ENCODE results near the gene ISM2. TPM values are rescaled to one million over a fixed set of nuclear protein-coding genes. Genes with fewer than 3 reads are reported as not detected.

ISM2 gene
- total and polyA plus RNA-seq, 2 experiments from 2014 or later, result 0.69 to 1.3 TPM

DNA sequence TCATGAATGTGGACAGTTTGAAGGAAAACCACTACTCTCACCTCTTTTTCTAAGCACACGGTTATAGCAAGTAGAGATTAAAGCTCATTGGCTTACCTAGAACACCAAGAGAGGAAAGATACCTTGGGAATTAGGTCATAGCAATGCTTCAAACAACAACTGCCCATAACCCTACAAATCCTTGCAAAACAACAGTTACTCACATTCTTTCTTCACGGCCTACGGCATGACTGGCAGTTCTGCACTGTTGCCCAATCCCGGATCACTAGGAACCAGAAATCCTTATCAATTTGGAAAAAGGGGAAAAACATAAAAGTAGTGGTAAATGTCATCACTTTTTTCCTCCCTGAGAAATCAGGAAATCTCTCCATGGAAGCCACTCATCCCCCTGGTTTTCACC lies 9.6 kb upstream of the ISM2 start:
- no peaks in the 10 kb centered on the region for H3K27me3 ChIP-seq (ENCODE audit: insufficient read depth)
- H3K79me2 ChIP-seq (replicated peaks; ENCODE audit: insufficient read depth), result no peaks in the 10 kb centered on the region
- Mint-ChIP-seq H3K36me3 (ENCODE audit: low read depth) (peaks cover 18% of the 10 kb centered on the region; the same call in 2 of the 3 replicates), H3K4me3 (no peak overlapping the region), H3K27ac (no peak overlapping the region), H3K4me1 (no peaks in the 10 kb centered on the region), H3K27me3 (ENCODE audit: insufficient read depth, low read depth, poor library complexity) (no peaks in the 10 kb centered on the region), H3K9me3 (peaks cover 7% of the 10 kb centered on the region; the same call in 2 of the 3 replicates)
- no peak overlapping the region for H3K4me2 ChIP-seq
- no peaks in the 10 kb centered on the region for H3F3A ChIP-seq (replicated peaks; ENCODE audit: low read depth)
- H3K9me2 ChIP-seq (ENCODE audit: insufficient read depth), result no peaks in the 10 kb centered on the region
- no peak for DNase-seq (ENCODE audit: low spot score)
- no peak overlapping the region for H3K27ac ChIP-seq (ENCODE audit: low read depth)
- no peak overlapping the region for H3K4me3 ChIP-seq
- peaks cover 11% of the 10 kb centered on the region; the same call in 1 of the 2 replicates for H3K36me3 ChIP-seq (ENCODE audit: insufficient read depth)
- H3K4me1 ChIP-seq (ENCODE audit: insufficient read depth), result no peaks in the 10 kb centered on the region
- no peak for ATAC-seq
- TF ChIP-seq ZNF331 (CRISPR knock-in tag; IDR thresholded peaks at IDR 0.05; ENCODE audit: low read depth), result no peak
- no peak for TF ChIP-seq ZNF114 (CRISPR knock-in tag; IDR thresholded peaks at IDR 0.05)
- no peak for TF ChIP-seq NANOG (IDR thresholded peaks at IDR 0.05; ENCODE audit: borderline replicate concordance)
- TF ChIP-seq CREB1 (CRISPR knock-in tag; IDR thresholded peaks at IDR 0.05; ENCODE audit: low read depth), result no peak
- TF ChIP-seq EZH2 (IDR thresholded peaks at IDR 0.05; ENCODE audit: low read depth, unreplicated experiment), result no peak
- TF ChIP-seq, protein P1, sequence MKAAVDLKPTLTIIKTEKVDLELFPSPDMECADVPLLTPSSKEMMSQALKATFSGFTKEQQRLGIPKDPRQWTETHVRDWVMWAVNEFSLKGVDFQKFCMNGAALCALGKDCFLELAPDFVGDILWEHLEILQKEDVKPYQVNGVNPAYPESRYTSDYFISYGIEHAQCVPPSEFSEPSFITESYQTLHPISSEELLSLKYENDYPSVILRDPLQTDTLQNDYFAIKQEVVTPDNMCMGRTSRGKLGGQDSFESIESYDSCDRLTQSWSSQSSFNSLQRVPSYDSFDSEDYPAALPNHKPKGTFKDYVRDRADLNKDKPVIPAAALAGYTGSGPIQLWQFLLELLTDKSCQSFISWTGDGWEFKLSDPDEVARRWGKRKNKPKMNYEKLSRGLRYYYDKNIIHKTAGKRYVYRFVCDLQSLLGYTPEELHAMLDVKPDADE (IDR thresholded peaks at IDR 0.05), result no peak
- TF ChIP-seq, protein P2, sequence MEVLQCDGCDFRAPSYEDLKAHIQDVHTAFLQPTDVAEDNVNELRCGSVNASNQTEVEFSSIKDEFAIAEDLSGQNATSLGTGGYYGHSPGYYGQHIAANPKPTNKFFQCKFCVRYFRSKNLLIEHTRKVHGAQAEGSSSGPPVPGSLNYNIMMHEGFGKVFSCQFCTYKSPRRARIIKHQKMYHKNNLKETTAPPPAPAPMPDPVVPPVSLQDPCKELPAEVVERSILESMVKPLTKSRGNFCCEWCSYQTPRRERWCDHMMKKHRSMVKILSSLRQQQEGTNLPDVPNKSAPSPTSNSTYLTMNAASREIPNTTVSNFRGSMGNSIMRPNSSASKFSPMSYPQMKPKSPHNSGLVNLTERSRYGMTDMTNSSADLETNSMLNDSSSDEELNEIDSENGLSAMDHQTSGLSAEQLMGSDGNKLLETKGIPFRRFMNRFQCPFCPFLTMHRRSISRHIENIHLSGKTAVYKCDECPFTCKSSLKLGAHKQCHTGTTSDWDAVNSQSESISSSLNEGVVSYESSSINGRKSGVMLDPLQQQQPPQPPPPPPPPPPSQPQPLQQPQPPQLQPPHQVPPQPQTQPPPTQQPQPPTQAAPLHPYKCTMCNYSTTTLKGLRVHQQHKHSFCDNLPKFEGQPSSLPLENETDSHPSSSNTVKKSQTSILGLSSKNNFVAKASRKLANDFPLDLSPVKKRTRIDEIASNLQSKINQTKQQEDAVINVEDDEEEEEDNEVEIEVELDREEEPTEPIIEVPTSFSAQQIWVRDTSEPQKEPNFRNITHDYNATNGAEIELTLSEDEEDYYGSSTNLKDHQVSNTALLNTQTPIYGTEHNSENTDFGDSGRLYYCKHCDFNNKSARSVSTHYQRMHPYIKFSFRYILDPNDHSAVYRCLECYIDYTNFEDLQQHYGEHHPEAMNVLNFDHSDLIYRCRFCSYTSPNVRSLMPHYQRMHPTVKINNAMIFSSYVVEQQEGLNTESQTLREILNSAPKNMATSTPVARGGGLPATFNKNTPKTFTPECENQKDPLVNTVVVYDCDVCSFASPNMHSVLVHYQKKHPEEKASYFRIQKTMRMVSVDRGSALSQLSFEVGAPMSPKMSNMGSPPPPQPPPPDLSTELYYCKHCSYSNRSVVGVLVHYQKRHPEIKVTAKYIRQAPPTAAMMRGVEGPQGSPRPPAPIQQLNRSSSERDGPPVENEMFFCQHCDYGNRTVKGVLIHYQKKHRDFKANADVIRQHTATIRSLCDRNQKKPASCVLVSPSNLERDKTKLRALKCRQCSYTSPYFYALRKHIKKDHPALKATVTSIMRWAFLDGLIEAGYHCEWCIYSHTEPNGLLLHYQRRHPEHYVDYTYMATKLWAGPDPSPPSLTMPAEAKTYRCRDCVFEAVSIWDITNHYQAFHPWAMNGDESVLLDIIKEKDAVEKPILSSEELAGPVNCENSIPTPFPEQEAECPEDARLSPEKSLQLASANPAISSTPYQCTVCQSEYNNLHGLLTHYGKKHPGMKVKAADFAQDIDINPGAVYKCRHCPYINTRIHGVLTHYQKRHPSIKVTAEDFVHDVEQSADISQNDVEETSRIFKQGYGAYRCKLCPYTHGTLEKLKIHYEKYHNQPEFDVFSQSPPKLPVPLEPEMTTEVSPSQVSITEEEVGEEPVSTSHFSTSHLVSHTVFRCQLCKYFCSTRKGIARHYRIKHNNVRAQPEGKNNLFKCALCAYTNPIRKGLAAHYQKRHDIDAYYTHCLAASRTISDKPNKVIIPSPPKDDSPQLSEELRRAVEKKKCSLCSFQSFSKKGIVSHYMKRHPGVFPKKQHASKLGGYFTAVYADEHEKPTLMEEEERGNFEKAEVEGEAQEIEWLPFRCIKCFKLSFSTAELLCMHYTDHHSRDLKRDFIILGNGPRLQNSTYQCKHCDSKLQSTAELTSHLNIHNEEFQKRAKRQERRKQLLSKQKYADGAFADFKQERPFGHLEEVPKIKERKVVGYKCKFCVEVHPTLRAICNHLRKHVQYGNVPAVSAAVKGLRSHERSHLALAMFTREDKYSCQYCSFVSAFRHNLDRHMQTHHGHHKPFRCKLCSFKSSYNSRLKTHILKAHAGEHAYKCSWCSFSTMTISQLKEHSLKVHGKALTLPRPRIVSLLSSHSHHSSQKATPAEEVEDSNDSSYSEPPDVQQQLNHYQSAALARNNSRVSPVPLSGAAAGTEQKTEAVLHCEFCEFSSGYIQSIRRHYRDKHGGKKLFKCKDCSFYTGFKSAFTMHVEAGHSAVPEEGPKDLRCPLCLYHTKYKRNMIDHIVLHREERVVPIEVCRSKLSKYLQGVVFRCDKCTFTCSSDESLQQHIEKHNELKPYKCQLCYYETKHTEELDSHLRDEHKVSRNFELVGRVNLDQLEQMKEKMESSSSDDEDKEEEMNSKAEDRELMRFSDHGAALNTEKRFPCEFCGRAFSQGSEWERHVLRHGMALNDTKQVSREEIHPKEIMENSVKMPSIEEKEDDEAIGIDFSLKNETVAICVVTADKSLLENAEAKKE (CRISPR knock-in tag; IDR thresholded peaks at IDR 0.05), result no peak
- no peak for TF ChIP-seq EZH2phosphoT487 (IDR thresholded peaks at IDR 0.05; ENCODE audit: unreplicated experiment)
- TF ChIP-seq, protein P3, sequence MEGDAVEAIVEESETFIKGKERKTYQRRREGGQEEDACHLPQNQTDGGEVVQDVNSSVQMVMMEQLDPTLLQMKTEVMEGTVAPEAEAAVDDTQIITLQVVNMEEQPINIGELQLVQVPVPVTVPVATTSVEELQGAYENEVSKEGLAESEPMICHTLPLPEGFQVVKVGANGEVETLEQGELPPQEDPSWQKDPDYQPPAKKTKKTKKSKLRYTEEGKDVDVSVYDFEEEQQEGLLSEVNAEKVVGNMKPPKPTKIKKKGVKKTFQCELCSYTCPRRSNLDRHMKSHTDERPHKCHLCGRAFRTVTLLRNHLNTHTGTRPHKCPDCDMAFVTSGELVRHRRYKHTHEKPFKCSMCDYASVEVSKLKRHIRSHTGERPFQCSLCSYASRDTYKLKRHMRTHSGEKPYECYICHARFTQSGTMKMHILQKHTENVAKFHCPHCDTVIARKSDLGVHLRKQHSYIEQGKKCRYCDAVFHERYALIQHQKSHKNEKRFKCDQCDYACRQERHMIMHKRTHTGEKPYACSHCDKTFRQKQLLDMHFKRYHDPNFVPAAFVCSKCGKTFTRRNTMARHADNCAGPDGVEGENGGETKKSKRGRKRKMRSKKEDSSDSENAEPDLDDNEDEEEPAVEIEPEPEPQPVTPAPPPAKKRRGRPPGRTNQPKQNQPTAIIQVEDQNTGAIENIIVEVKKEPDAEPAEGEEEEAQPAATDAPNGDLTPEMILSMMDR (conservative IDR thresholded peaks at IDR 0.05; ENCODE audit: low read depth in 2 of 2), result no peak
- no peak for TF ChIP-seq JUNB (IDR thresholded peaks at IDR 0.05; ENCODE audit: unreplicated experiment)
- no peak for TF ChIP-seq POLR2AphosphoS5 (IDR thresholded peaks at IDR 0.05; ENCODE audit: low read depth)
- H2AFZ ChIP-seq, result no peak overlapping the region
- no peaks in the 10 kb centered on the region for H4K20me1 ChIP-seq (replicated peaks; ENCODE audit: insufficient read depth)

Measured in GM23338 (cell line).